Kidney tubule cell (primary cell): Measurements from ENCODE around the gene HADH.
"Not testable (repeated sequence)": the region's sequence is repeated elsewhere in the genome, so short reads cannot be mapped to it uniquely, and the experiment has no call there.

ENCODE experiments used
- DNase-seq: peaks from one replicate; pipeline ENCODE4 v3.0.0-alpha.2; 2018; ENCODE audit warnings: low spot score

The HADH gene

DNA sequence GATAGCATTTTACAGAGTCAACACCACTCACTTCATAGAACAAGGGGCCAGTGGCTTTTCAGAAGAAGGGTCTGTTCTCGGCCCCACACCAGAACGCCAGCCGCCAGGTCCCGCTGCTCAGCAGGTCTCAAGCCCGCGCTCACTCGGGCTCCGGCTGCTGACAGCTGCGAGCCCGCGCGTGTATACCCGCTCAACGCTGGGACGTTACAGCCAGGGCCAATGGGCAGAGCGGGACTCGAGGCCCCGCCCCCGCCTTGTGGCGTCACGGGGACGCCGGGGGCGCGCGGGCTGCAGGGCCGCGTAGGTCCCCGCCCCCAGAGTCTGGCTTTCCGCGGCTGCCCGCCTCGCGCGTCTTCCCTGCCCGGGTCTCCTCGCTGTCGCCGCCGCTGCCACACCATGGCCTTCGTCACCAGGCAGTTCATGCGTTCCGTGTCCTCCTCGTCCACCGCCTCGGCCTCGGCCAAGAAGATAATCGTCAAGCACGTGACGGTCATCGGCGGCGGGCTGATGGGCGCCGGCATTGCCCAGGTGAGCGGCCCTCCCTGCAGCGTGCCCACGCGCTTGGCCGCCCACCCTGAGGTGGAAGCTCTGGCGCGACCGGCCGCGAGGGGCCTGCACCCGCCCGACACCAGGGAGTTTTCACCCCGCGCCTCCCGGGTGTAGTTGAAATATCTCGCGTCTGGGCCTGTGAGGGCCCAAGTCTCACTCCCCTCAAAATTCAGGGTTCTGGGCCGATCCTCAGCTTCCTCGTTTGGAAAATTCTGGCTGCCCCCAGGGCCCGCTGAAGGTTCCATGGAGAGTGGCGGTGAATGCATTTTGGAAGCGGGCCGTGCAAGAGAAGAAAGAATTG, at the start of gene HADH:
Gene HADH, plus strand, starts transcription at position 353 of the 850 bp plus-strand sequence. Its CDS starts 44 bp downstream, at position 397.
- DNase-seq: peak; percentile 93

GRCh38 chr4:107945809-107946208, 43.9 kb upstream of the HADH start:
- DNase-seq: no peak

GRCh38 chr4:107950746-107951540, 38.7 kb upstream of the HADH start:
- peak; percentile 37 for DNase-seq

DNA sequence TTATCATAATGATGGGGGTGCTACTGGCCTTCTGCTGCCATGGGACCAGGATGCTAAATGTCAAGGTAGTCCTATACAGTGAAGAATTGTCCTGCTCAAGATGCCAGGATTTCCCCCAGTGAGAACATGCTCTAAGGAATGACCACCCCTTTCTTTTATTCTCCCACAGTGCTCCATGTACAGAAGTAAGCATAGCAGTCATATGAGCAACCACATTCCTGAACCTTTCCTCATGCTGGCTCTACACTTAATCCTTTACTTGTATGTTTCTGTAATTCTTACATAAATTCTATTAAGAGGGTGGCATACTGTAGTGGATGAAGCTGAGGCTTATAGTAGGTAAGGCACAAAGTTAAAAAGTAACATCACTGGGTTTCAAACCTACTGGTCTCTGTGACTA, 38.1 kb upstream of the HADH start:
- DNase-seq: peak; percentile 89

GRCh38 chr4:107956011-107956410, 33.7 kb upstream of the HADH start:
- no peak for DNase-seq

- DNase-seq: no peak
Measured at GRCh38 chr4:107966903-107967302, 22.8 kb upstream of the HADH start.

DNA sequence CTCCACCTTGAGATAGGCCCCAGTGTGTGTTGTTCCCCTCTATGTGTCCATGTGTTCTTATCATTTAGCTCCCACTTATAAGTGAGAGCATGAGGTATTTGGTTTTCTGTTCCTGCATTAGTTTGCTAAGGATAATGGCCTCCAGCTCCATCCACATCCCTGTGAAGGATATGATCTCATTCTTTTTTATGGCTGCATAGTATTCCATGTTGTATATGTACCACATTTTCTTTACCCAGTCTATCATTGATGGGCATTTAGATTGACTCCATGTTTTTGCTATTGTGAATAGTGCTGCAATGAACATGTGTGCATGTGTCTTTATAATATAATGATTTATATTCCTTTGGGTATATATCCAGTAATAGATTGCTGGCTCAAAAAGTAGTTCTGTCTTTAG, 22.2 kb upstream of the HADH start:
- DNase-seq: not testable (repeated sequence)

DNA sequence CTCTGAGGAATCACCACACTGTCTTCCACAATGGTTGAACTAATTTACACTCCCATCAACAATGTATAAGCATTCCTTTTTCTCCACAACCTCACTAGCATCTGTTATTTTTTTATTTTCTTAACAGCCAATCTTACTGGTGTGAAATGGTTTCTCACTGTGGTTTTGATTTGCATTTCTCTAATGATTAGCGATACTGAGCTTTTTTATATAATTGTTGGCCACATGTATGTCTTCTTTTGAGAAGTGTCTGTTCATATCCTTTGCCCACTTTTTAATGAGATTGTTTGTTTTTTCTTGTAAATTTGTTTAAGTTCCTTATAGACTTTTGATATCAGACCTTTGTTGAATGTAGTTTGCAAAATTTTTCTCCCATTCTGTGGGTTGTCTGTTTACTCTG, 21.8 kb upstream of the HADH start:
- DNase-seq: not testable (repeated sequence)

DNA sequence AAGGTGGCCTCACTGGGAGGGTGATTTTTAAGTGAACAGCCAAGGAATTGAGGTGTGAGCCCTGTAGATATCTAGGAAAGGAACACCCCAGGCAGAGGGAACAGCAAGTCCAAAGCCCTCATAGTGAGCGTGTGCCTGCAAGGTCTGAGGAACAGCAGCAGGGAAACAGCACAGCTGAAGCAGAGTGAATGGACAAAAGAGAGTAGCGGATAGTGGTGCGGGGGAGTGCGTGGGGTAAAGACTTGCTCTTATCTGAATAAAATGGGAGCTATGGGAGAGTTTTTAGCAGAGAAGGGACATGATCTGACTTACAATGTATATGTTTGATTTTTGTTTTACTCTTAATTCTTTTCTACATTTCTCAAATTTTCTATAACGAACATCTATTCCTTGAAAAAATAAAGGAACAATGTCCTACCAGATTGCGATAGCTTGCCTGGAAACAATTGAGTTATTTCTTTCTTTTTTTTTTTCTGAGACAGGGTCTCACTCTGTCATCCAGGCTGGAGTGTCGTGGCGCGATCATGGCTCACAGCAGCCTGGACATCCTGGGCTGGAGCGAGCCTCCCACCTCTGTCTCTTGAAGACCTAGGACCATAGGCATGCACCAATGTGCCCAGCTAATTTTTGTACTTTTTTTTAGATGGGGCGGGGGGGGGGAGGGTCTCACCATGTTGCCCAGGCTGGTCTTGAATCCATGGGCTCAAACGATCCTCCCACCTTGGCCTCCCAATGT, 19.5 kb upstream of the HADH start:
- no peak for DNase-seq

DNA sequence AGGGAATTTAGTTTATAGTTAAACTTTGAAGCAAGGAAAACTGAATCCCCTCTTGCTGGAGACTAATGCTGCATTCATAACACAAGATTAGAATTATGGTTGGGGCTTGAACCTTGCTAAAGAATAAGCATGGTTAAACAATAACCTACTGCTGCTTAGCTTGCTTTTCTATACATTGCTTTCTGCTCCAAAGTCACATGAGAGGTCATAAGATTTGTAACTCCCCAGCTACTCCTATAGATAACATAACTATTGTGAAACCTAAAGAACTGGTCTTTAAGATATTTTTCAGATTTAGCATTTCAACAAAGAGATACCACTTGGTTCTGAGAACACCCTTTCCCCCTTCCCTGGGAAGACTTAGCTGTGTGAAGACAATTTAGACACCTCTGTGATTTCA, 17.1 kb upstream of the HADH start:
- no peak for DNase-seq

DNA sequence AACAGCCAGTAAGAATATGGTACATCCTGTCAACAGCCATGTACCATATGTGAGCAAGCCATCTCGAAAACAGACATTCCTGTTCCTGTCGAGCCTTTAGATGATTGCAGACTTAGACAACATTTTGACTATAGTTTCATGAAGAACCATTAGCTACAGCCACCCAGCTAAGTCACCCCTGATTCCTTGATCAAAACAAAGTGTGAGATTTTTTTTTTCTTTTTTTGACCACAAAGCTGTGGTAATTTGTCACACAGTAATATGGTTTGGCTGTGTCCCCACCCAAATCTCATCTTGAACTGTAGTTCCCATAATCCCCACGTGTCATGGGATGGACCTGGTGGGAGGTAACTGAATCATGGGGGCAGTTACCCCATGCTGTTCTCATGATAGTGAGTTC, 15.2 kb upstream of the HADH start:
- DNase-seq: no peak

GRCh38 chr4:107977482-107977881, 12.2 kb upstream of the HADH start:
- DNase-seq: no peak

DNA sequence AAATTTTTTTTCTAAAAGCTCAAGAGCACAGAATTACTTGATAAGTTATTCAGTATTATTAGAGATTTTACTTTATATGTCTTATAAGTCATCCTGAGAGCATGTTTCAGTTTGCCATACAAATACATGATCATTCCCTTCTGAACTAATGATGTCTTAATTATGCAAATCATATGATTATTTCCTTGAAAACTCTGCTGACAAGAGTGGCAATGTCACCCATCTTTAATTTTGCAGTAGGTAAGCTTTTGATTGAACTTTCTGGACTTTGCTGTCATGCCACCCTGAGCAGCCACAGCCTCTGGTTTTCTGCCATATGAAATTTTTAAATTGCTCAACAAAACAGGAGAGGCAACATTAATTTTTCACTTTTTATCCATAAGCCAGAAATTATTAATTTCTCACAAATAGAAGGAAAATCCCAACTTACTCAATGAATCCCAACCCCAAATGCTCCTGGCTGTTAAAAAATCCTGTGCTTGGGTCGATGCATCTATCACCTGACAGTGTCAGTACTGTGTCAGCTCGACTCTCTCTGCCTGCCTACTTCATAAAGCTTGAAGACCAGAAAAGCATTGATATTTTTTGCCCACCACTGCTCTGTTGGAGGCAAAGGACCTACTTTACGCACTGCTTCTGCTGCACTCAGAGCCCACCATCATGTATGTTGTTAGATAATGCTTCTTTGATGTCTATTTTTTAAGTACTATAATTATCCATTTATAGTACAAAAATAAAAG, 11.6 kb upstream of the HADH start:
- no peak for DNase-seq

GRCh38 chr4:107978716-107979451, 10.8 kb upstream of the HADH start:
- no peak for DNase-seq

DNA sequence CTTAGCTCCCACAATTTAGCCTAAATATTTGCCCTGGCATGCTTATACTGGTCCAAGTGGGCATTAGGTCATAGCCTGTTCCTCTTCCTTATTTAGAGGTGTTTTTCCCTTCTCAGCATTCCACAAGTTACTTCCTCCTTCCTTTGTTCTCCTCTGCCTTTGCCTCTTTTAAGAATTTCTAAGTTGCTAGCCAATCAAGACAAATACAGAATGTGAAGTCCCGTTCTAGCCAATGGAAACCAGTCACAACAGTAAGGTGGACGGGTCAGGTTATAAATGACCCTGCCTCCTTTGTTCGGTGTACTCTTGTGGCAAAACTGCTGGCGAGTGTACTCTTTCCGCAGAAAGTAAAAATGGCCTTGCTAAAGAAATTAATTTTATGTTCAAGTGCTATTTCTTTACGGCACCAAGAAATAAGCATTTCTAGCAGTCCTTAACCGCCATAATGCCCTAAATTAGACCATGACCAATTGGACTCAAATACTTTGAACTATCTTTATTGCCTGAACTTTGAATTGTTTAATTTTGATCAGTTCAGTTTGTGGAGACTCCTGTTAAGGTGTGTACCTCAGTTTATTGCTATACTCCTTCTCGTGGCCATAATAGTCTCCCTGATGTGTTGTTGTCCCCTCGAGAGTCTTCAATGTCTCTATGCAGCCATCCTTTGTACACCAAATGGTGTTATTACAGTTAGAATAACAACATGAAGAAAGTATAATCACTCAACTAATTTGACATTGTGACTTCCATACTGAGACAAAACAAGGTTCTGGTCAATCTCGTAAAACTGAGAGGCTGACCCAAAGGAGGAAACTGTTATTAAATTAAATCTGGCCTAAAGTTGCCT, 1.6 kb upstream of the HADH start:
- peak; percentile 84 for DNase-seq

DNA sequence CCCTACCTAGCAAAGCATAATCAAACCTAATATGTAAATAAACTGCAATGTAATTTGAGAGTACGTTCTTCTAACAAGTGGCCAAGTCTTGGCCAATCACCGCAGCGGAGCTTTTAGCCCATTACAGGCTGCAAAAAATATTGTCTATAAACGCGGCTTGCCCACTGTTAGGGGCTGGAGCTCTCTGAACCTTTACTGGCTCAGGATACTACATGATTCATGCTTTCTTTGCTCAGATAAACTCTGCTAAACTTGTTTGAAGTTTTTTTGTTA, 990 bp upstream of the HADH start:
- no peak for DNase-seq

GRCh38 chr4:107989162-107989536, 540 bp upstream of the HADH start:
- peak; percentile 8 for DNase-seq

DNA sequence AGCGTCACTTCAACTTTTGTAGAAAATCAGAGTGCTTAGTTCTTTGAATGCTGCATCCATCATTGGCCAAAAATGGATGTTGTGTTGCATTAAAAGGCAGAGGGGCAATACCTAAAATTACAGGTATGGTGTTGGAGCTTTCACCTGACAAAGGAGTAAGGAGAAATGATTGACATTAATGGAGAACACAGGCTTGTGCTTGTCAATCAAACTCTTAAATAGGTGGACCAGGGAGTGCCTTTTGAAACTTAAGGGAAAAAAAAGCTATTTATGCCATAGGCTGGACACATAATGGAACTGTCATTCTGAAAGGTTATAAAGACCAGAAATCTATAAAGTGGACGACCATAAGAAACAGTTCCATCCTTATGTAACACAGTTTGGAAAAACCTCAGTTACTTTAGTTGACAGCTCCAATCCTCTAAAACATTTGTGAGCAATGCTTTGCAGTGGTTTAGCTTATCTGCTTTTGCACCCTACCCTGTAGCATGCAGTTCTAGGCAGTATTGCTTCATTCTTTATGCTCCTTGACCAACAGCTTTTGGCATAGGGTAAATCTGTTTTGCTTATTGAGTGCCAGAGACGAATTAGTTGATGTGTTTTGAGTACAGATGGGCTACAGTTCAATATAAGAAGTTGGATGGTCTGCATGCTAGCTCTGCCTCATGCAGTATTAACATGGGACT, 2.4 kb downstream of the HADH start:
- DNase-seq: no peak

- no peak for DNase-seq
Measured at GRCh38 chr4:107993969-107994368, 4.3 kb downstream of the HADH start.

- DNase-seq: no peak
Measured at GRCh38 chr4:107994894-107995293, 5.2 kb downstream of the HADH start.
